NCI-H146 treated with DMSO at 0.1 percent for 48 hours (cell line): ENCODE results near the gene CLIP4.
"Not testable (repeated sequence)": the region's sequence is repeated elsewhere in the genome, so short reads cannot be mapped to it uniquely, and the experiment has no call there.

ENCODE experiments used
- DNase-seq: peaks from one replicate; lab custom pipeline; 2025; ENCODE audit not compliant: unreplicated experiment; lab: John Stamatoyannopoulos, UW

Gene CLIP4

GRCh38 chr2:29114946-29115609, at the start of gene CLIP4:
Gene CLIP4 (plus strand): TSS chr2:29115415. CDS start chr2:29121389, 5,974 bp downstream.
- DNase-seq, result no peak

GRCh38 chr2:29066271-29066860, 48.8 kb upstream of the CLIP4 start:
- DNase-seq, result no peak

- no peak for DNase-seq
Observed at GRCh38 chr2:29066997-29067605, 48.1 kb upstream of the CLIP4 start.

GRCh38 chr2:29068513-29068912, 46.7 kb upstream of the CLIP4 start:
- no peak for DNase-seq

GRCh38 chr2:29070526-29070925, 44.7 kb upstream of the CLIP4 start:
- no peak for DNase-seq

- no peak for DNase-seq
Observed at GRCh38 chr2:29071032-29071975, 43.9 kb upstream of the CLIP4 start.

GRCh38 chr2:29072251-29072650, 43.0 kb upstream of the CLIP4 start:
- DNase-seq, result no peak

- no peak for DNase-seq
Observed at GRCh38 chr2:29072971-29073725, 42.1 kb upstream of the CLIP4 start.

- no peak for DNase-seq
Observed at GRCh38 chr2:29073933-29074332, 41.3 kb upstream of the CLIP4 start.

- DNase-seq, result no peak
Observed at GRCh38 chr2:29074411-29074810, 40.8 kb upstream of the CLIP4 start, which contains the start of gene PCARE. Gene PCARE (minus strand): TSS chr2:29074523. CDS start chr2:29074261, 262 bp downstream.

GRCh38 chr2:29075894-29076705, 39.1 kb upstream of the CLIP4 start:
- no peak for DNase-seq

- DNase-seq, result no peak
Observed at GRCh38 chr2:29079887-29080286, 35.3 kb upstream of the CLIP4 start.

- DNase-seq, result no peak
Observed at GRCh38 chr2:29080886-29081743, 34.1 kb upstream of the CLIP4 start.

GRCh38 chr2:29082804-29083495, 32.3 kb upstream of the CLIP4 start:
- no peak for DNase-seq

GRCh38 chr2:29084554-29084953, 30.7 kb upstream of the CLIP4 start:
- no peak for DNase-seq

- DNase-seq, result not testable (repeated sequence)
Observed at GRCh38 chr2:29090311-29090710, 24.9 kb upstream of the CLIP4 start.

GRCh38 chr2:29096969-29097368, 18.2 kb upstream of the CLIP4 start:
- DNase-seq, result no peak

- DNase-seq, result peak; percentile 73
Observed at GRCh38 chr2:29097569-29097968, 17.6 kb upstream of the CLIP4 start.
